ENCODE measurements around the gene MYOZ1.

The MYOZ1 gene

DNA sequence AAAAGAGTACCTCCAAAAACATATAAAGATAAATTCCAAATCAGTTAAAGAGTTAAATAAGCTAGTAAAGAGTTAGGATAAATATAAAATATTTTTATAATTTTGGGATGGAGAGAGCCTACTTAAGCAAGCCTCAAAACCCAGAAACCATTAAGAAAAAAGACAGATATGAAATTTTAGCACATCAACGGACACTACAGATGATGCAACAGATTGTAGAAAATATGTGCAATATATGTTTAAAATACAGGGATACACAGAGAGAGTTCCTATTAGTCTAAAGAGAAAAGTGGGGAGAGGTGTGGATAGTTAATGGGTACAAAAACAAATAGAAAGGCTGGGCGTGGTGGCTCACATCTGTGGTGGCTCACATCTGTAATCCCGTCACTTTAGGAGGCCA is 26.6 kb downstream of the MYOZ1 start:
- Histone ChIP-seq H3K9me3 (ENCODE audit: low read length) (no peaks in the 10 kb centered on the region), H3K36me3 (ENCODE audit: insufficient read depth, low read length) (peaks cover 6% of the 10 kb centered on the region), H2AFZ (ENCODE audit: low read depth, low read length) (no peak overlapping the region), H3K27me3 (ENCODE audit: insufficient read depth, low read length) (no peaks in the 10 kb centered on the region), H3K4me3 (ENCODE audit: low read length) (no peak overlapping the region), H3K4me1 (ENCODE audit: insufficient read depth, low read length) (no peaks in the 10 kb centered on the region)

DNA sequence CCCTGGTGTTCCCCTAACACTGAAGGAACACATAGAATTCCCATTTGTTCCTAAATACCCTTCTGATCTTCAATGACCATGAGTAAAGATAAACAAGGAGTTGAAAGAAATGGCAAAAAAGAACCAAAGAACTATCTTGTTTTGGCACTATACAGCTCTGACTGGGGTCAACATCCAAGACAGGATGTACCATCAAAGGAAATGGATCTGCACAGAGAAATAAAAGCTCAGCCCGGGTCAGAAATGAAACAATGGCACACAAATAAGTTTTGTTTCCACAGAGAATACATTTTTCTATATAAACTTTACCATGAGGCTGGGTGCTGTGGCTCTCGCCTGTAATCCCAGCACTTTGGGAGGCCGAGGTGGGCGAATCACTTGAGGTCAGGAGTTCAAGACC is 32.2 kb downstream of the MYOZ1 start:
- H3K4me3 ChIP-seq (ENCODE audit: low read length): no peak overlapping the region
- peaks cover 3% of the 10 kb centered on the region for H3K36me3 ChIP-seq (ENCODE audit: insufficient read depth, low read length)
- H2AFZ ChIP-seq (ENCODE audit: low read depth, low read length): no peak overlapping the region
- H3K27me3 ChIP-seq (ENCODE audit: insufficient read depth, low read length): no peaks in the 10 kb centered on the region
- H3K4me1 ChIP-seq (ENCODE audit: insufficient read depth, low read length): no peaks in the 10 kb centered on the region
- no peaks in the 10 kb centered on the region for H3K9me3 ChIP-seq (ENCODE audit: low read length)

DNA sequence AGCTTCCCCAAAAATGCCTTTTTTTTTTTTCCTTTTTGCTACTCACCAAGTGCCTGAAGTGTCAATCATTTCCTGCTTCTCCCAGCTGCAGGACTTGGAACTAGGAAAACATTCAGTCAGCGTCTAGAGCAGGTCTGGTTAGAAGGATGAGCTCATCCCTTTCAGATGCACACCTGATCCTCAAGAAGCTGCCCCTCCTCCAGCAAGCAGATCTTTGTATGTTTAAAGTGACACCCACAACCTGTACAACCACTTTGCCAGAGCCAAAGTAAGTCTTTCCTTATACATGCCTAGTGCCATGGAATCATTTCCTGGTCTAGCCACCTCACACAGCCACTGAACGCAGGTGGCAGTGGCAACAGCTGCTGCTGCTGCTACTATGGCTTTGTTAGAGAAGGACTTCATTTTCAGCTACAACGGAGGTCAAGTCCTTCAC is 39.8 kb downstream of the MYOZ1 start:
- H3K9me3 ChIP-seq (ENCODE audit: low read length): no peaks in the 10 kb centered on the region
- H3K36me3 ChIP-seq (ENCODE audit: insufficient read depth, low read length): no peaks in the 10 kb centered on the region
- no peak overlapping the region for H3K4me3 ChIP-seq (ENCODE audit: low read length)
- H3K27me3 ChIP-seq (ENCODE audit: insufficient read depth, low read length): no peaks in the 10 kb centered on the region
- H3K4me1 ChIP-seq (ENCODE audit: insufficient read depth, low read length): peaks cover 5% of the 10 kb centered on the region
- no peak overlapping the region for H2AFZ ChIP-seq (ENCODE audit: low read depth, low read length)

DNA sequence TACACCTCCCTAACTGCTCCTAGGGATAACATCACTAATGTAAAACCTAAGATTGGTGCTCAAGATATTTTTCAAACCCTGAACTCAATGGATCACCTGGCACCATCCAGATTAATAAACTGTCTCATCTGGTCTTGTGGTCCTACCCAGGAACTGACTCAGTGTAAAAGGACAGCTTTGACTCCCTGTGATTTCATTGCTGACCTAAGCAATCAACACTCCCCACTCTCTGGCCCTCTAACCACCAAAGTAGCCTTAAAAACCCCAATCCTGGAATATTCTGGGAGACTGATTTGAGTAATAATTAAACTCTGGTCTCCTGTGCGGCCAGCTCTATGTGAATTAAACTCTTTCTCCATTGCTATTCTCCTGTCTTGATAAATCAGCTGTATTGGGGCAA is 43.9 kb downstream of the MYOZ1 start:
- Histone ChIP-seq H3K9me3 (ENCODE audit: low read length) (no peaks in the 10 kb centered on the region), H3K27me3 (ENCODE audit: insufficient read depth, low read length) (no peaks in the 10 kb centered on the region), H2AFZ (ENCODE audit: low read depth, low read length) (no peak overlapping the region), H3K4me3 (ENCODE audit: low read length) (no peak overlapping the region), H3K36me3 (ENCODE audit: insufficient read depth, low read length) (no peaks in the 10 kb centered on the region), H3K4me1 (ENCODE audit: insufficient read depth, low read length) (peaks cover 6% of the 10 kb centered on the region)

DNA sequence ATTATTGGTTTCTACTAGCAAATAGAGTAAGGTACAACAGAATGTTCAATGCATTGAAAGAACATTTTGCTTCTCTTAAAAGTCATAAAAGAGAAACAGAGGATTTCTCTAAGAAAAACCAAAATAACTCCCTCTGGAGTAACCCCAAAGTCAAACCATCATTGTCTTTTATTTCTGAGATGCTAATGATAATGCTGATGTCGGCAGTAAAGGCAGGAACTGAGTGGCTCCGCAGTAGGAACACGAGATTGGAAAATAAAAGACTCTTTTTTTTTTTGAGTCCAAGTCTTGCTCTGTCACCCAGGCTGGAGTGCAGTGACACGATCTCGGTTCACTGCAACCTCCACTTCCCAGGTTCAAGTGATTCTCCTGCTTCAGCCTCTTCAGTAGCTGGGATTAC is 47.5 kb downstream of the MYOZ1 start:
- Histone ChIP-seq H3K36me3 (ENCODE audit: insufficient read depth, low read length) (no peaks in the 10 kb centered on the region), H3K9me3 (ENCODE audit: low read length) (no peaks in the 10 kb centered on the region), H3K4me1 (ENCODE audit: insufficient read depth, low read length) (peaks cover 22% of the 10 kb centered on the region), H2AFZ (ENCODE audit: low read depth, low read length) (no peak overlapping the region), H3K27me3 (ENCODE audit: insufficient read depth, low read length) (no peaks in the 10 kb centered on the region), H3K4me3 (ENCODE audit: low read length) (no peak overlapping the region)

DNA sequence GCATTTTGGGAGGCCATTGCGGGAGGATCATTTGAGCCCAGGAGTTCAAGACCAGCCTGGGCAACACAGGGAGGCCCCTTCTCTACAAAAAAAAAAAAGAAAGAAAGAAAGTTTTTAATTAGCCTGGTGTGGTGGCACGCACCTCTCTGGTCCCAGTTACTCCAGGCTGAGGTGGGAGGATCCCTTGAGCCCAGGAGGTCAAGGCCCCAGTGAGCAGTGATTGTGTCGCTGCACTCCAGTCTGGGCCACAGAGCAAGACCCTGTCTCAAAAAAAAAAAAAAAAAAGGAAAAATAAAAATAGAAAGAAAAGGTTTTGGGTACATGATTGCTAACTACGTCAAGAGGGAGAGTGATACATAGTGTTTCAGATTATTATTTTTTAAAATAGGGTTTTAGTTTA is 48.2 kb downstream of the MYOZ1 start:
- H3K4me3 ChIP-seq (ENCODE audit: low read length): no peak overlapping the region
- H2AFZ ChIP-seq (ENCODE audit: low read depth, low read length): no peak overlapping the region
- peaks cover 22% of the 10 kb centered on the region for H3K4me1 ChIP-seq (ENCODE audit: insufficient read depth, low read length)
- no peaks in the 10 kb centered on the region for H3K36me3 ChIP-seq (ENCODE audit: insufficient read depth, low read length)
- no peaks in the 10 kb centered on the region for H3K27me3 ChIP-seq (ENCODE audit: insufficient read depth, low read length)
- no peaks in the 10 kb centered on the region for H3K9me3 ChIP-seq (ENCODE audit: low read length)

DNA sequence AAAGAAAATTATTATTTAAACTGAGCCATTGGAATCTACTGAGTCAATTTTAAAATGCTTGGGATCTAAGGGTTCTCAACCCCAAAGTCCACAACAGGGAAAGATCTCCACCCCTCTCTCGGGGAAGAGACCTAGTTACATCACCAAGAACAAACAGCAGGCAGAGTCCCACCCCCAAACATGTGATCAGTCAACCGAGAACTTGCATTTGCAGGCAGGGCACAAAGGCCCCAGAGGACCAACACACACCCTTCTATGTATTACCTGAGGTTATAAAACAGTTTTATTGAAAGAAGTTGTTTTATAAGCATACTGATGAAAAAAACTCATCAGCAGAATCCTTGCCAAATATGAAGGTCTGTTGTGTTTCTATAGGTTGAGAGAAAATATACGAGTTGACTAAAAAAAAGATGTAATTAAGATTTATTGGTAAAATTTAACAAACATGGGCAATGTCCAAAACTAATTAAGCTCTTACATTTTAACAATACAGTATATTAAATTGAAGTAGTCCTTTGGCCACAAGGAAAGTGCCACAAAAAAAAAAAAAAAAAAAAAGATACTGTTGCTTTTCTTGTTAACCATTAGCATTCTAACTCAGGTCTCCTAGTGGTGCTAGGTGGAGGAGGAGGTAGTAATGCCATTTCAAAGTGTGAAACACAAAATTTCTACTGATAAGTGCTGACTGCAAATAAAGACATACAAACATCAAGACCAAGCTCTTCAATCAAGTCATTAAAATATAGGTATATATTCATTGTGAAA is 49.2 kb downstream of the MYOZ1 start:
- Histone ChIP-seq H3K4me1 (ENCODE audit: insufficient read depth, low read length) (peaks cover 22% of the 10 kb centered on the region), H3K27me3 (ENCODE audit: insufficient read depth, low read length) (no peaks in the 10 kb centered on the region), H3K36me3 (ENCODE audit: insufficient read depth, low read length) (no peaks in the 10 kb centered on the region), H2AFZ (ENCODE audit: low read depth, low read length) (peak overlapping the region; percentile 23), H3K4me3 (ENCODE audit: low read length) (peak overlapping the region; percentile 29), H3K9me3 (ENCODE audit: low read length) (no peaks in the 10 kb centered on the region)

DNA sequence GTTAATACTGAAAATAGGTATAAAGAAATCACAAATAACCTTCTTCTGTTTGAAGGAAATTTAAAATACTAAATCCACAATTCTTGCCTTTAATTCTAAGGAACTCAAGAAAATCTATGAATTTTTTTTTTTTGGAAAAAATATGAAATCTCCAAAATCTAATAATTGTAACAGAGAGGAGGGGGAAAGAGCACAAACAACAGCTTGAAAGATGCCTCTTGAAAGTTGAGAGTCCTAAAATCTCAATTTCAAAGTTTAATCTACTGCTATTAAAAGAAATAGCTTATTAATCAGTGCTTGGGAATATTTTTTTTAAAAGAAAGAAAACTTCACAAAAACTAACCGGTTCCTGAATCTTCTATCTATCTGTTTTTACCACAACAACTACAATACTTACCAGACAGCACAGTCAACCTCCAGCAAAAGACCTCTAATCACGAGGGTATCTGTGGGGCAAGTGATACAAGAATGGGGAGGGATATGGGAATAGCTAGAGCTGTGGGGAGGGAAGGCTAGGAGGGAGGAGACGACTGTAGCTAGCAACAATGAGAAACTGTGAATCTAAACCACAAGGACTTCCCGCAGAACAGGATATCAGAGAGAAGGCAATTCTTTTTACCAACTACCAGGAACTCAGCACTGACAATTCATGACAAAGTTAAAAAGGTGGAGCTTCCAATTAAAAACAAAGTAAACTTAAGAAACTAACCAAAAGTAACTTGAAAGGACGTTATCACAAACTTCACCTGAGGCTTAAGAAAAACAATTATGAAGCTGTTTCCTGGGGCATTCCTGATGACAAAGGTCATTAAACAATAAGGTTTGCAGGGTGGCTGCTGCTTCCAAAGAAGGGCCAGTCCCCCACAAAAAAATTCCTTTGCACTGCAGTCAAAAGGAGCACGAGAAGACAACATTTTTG is 50.1 kb downstream of the MYOZ1 start, which contains the start of gene USP54:
Gene USP54, minus strand, starts transcription at position 462 of the 919 bp plus-strand sequence. CDS start 15,684 bp downstream, outside the sequence.
- Histone ChIP-seq H3K4me1 (ENCODE audit: insufficient read depth, low read length) (peaks cover 22% of the 10 kb centered on the region), H3K27me3 (ENCODE audit: insufficient read depth, low read length) (no peaks in the 10 kb centered on the region), H3K4me3 (ENCODE audit: low read length) (peak within 1 kb of the TSS; percentile 29), H2AFZ (ENCODE audit: low read depth, low read length) (peak within 1 kb of the TSS; percentile 23), H3K36me3 (ENCODE audit: insufficient read depth, low read length) (no peaks in the 10 kb centered on the region), H3K9me3 (ENCODE audit: low read length) (no peaks in the 10 kb centered on the region)

DNA sequence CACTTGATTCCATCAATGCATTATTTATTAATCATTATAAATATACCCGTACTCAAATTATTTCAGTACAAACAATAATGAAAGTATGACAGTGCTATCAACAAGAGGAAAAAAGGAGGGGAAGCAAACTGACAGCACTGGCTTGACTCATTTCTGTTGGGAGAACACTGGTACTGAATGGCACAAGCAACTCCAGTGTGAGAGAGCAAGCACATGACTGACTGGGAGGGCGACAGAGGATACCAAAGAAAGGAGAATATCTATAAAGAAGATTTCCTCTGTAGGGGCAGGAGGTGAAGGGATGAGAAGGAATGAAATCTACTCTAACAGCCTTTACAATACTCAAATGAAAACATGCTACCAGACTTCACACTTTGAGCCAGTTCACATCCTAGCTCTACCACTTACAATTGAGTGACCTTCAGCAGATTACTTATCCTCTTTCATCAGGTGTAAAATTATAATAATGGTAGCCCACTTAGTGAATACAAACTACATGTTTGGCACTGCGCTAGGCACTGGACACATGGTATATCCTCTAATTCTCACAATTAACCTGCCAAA is 51.6 kb downstream of the MYOZ1 start:
- no peak overlapping the region for H2AFZ ChIP-seq (ENCODE audit: low read depth, low read length)
- no peaks in the 10 kb centered on the region for H3K27me3 ChIP-seq (ENCODE audit: insufficient read depth, low read length)
- H3K36me3 ChIP-seq (ENCODE audit: insufficient read depth, low read length): no peaks in the 10 kb centered on the region
- H3K9me3 ChIP-seq (ENCODE audit: low read length): peaks cover 2% of the 10 kb centered on the region
- peaks cover 22% of the 10 kb centered on the region for H3K4me1 ChIP-seq (ENCODE audit: insufficient read depth, low read length)
- H3K4me3 ChIP-seq (ENCODE audit: low read length): no peak overlapping the region

DNA sequence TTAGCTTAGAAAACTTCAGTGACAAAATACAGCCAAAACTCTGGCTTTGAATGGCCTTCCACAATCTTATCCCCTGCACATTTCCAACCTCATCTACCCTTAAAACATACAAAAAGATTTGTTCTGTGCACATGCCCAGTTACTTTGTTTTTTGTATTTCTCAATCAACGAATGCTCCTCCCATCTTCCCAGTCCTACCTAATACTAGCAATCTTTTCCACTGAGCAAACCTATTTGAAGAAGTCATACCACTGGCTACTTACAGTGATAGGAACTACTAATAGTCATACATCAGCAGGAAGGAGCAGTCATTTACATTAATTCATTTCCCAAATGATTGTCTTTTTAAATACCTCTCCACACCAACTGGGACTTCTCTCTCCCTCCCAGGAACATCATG is 52.6 kb downstream of the MYOZ1 start:
- no peaks in the 10 kb centered on the region for H3K27me3 ChIP-seq (ENCODE audit: insufficient read depth, low read length)
- peaks cover 22% of the 10 kb centered on the region for H3K4me1 ChIP-seq (ENCODE audit: insufficient read depth, low read length)
- H2AFZ ChIP-seq (ENCODE audit: low read depth, low read length): no peak overlapping the region
- H3K9me3 ChIP-seq (ENCODE audit: low read length): peaks cover 2% of the 10 kb centered on the region
- H3K36me3 ChIP-seq (ENCODE audit: insufficient read depth, low read length): no peaks in the 10 kb centered on the region
- no peak overlapping the region for H3K4me3 ChIP-seq (ENCODE audit: low read length)

DNA sequence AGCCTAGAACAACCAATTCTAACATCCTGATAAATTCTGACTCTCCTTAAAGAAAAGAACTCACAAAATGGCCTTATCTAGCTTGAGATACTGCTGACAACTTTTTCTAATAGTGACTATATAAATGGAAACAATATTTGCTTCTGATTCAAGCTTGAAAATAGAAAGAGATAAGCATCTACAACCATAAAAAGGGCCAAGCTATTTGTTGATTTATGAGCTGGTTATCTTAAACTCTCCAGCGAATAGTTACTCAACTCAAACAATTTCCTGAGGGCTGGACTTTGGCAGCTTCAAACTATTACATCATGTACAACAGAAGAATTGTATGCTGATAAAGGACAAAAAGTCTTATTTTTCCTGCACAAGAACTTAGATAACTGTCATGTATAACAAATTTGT is 54.7 kb downstream of the MYOZ1 start:
- Histone ChIP-seq H3K9me3 (ENCODE audit: low read length) (peaks cover 2% of the 10 kb centered on the region), H2AFZ (ENCODE audit: low read depth, low read length) (no peak overlapping the region), H3K27me3 (ENCODE audit: insufficient read depth, low read length) (no peaks in the 10 kb centered on the region), H3K4me1 (ENCODE audit: insufficient read depth, low read length) (peaks cover 16% of the 10 kb centered on the region), H3K4me3 (ENCODE audit: low read length) (no peak overlapping the region), H3K36me3 (ENCODE audit: insufficient read depth, low read length) (no peaks in the 10 kb centered on the region)

DNA sequence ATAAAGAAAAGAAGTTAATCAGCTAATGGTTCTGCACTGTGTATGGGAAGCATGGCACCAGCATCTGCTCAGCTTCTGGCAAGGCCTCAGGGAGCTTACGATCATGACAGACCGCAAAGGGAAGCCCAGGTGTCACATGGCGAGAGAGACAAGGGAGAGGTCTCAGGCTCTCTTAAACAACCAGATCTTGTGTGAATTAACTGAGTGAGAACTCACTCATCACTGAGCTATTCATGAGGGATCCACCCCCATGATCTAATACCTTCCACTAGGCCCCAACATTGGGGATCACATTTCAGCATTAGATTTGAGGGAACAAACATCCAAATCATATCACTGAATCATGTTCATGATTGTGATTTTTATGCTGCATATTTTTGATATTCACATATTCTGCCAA is 55.9 kb downstream of the MYOZ1 start:
- peaks cover 2% of the 10 kb centered on the region for H3K9me3 ChIP-seq (ENCODE audit: low read length)
- H3K27me3 ChIP-seq (ENCODE audit: insufficient read depth, low read length): no peaks in the 10 kb centered on the region
- no peaks in the 10 kb centered on the region for H3K36me3 ChIP-seq (ENCODE audit: insufficient read depth, low read length)
- no peak overlapping the region for H3K4me3 ChIP-seq (ENCODE audit: low read length)
- peaks cover 7% of the 10 kb centered on the region for H3K4me1 ChIP-seq (ENCODE audit: insufficient read depth, low read length)
- H2AFZ ChIP-seq (ENCODE audit: low read depth, low read length): no peak overlapping the region

DNA sequence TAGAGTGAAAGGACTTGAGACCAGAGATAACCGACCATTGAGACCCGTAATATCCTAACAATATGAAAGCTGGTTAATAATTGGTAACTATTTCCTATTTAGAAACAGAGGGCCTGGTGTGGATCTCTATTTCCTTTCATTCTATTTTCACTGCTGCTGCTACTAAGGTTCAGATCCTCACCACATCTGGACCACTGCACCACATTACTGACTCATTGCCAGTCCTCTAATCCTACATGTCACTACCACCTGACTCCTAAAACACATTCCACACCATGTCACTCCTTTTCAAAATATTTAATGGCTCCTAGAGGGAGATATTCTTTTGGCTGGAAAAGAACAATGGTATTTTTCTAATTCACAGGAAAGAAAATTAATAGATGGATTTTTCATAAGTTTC is 56.5 kb downstream of the MYOZ1 start:
- Histone ChIP-seq H3K27me3 (ENCODE audit: insufficient read depth, low read length) (no peaks in the 10 kb centered on the region), H3K9me3 (ENCODE audit: low read length) (peaks cover 2% of the 10 kb centered on the region), H3K4me1 (ENCODE audit: insufficient read depth, low read length) (peaks cover 5% of the 10 kb centered on the region), H3K36me3 (ENCODE audit: insufficient read depth, low read length) (no peaks in the 10 kb centered on the region), H3K4me3 (ENCODE audit: low read length) (no peak overlapping the region), H2AFZ (ENCODE audit: low read depth, low read length) (no peak overlapping the region)
